GM21360 (cell line): ENCODE data around the gene KDM4C.
"Not testable (repeated sequence)": the region's sequence is repeated elsewhere in the genome, so short reads cannot be mapped to it uniquely, and the experiment has no call there.

Source experiments
- ATAC-seq: cut with Tn5 transposase; IDR thresholded peaks from one replicate; pipeline ENCODE4 v1.9.1; 2021; ENCODE audit warnings: mild to moderate bottlenecking, moderate library complexity; ENCODE audit not compliant: unreplicated experiment

Gene KDM4C

DNA sequence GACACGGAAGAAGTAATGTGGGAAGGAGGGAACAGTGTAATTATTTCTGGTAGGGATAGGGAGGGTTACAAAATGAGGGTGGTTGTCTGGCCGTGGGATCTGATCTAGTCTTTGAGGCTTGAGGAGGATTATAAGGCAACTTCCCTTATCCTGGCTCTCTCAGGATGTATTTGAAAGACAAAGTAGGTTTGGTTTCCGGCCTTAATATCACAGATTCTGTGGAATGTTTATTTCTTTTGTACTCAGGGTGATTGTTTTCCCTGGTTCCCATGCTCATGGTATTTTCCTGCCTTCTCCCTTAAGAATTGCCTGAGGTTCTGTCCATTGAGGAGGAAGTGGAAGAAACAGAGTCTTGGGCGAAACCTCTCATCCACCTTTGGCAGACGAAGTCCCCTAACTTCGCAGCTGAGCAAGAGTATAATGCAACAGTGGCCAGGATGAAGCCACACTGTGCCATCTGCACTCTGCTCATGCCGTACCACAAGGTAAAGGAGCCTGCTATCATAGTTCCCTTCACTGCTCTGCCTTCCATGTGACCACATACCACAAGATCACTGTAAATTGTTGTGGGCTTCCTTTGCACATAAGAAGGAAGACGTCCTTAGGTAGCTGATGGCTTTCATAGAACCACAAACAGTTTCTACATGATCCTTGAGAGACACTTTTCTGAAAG, 253.8 kb downstream of the KDM4C start:
- no peak for ATAC-seq

DNA sequence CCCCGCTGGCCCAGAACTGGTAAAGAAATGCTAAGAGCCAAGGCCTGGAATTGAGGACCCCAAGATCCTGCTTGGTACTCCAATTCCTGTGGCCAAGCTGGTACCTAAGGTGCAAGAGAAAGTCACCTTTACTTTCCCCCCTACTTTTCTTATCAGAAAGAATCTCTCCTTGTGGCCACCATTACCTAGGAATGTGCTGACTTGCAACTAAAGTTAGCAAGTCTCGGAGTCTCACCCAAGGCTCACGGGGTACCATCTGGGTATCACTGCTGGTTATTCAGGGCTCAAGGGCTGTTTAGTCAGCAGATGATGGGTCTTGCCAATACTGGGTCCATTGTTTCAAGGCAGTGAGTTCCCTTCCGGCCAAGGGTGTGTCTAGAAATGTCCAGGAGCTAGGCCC, 270.2 kb downstream of the KDM4C start:
- no peak for ATAC-seq

DNA sequence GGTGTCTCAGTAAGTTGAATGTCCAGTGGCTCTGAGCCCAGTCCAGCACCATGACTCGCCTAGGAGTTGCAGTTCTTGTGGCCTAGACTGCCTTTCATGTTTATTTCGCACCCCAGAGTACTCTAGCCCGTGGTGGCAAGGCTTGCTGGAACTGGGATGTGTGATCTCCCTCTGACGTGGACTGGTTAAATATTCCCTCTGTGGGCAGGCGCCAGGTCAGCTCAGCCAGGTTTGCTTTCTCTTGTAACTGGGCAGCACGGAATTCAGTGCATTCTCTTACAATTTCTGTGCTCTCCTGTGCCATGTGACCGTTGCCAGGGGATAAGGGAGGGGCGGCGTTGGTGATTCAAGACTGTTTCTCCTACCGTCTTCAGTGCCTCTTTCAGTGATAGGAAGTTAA, 270.8 kb downstream of the KDM4C start:
- no peak for ATAC-seq

DNA sequence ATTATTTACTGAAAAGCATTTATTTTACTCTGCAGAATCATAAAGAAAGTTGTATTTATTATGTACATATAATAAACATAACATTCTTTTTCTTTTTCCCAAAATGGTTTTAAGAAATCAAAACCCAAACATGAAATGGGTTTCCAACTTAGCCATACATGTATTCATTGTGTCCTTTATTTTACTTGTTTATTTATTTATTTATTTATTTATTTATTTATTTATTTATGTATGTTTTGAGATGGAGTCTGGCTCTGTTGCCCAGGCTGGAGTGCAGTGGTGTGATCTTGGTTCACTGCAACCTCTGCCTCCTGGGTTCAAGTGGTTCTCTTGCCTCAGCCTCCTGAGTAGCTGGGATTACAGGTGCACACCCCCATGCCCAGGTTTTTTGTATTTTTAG, 273.2 kb downstream of the KDM4C start:
- not testable (repeated sequence) for ATAC-seq

DNA sequence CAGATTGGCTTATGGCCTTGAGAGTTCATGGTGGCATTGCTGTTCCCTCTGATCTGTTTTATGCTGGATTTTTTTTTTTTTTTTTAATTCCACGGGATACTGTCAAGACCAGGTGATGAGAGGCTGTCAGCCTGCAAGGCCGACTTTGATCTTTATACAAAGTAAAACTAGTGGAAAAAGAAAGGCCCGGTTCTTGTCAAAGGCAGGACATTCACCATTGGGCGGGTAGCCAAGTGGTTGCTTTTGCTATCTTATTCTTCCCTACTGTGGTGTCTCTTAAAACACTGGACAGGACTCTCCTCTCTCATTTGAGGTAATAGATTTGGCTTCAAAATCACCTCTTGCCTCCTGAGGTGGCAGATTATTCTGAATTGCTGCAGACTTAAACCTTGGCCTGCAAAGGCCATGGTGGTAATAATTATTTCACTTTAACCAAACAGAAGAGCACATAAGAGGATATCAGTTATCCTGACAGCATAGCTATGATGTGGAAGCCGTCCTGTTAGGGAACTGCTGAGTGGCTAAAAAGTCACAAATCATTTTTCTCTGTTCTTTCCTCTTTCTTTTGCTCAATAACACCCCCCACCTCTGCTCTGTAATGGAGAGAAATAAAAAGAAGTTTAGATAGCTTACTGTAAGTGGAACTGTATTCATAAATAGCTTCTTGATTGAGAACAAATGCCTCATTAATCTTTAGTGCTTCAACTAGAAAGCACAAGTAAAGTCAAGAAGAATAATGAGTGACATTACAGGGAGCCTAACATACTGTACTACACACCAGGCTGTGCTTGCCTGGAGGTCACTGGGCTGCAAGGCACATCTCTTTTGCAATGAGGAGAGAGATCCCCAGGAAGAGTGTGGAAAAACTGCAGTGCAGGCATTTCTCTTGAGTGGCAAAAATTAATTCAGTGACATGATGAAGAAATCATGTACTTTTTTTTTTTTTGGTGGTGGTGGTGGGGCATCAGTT, 275.6 kb downstream of the KDM4C start:
- no peak for ATAC-seq

DNA sequence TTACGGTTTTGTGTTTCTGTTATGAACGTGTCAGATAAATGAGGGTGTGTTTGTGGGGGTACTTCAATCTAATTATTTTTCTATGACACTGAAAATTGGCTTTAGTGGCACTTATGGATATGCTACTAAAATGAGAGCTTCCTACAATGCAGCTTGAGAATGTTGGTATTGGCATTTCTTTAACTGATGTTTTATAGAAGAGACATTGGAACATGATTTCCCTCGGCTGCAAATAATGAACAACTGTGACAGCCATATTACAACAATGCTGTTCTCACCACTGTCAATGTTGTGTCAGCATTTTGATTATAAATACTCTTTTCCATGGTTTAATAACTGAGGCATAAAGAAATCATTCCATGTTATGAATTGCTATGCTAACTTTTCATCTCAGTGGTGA, 279.4 kb downstream of the KDM4C start:
- no peak for ATAC-seq

DNA sequence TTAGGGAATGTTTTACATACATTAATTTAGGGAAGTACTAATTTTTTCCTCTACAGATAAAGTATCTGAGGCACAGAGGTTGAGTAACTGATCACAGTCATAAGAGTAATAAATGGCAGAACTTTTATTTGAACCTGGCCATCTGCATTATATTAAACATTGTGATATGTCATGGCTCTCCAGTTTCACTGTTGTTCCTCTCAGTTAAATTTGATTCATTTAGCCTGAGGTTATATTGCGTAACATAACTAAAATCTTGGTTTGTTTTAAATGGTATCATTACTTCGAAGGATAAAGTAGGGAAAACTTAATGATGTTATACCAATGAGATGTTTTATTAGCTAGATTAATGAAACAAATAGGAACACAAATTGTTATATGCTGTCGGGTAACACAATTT, 284.4 kb downstream of the KDM4C start:
- no peak for ATAC-seq

DNA sequence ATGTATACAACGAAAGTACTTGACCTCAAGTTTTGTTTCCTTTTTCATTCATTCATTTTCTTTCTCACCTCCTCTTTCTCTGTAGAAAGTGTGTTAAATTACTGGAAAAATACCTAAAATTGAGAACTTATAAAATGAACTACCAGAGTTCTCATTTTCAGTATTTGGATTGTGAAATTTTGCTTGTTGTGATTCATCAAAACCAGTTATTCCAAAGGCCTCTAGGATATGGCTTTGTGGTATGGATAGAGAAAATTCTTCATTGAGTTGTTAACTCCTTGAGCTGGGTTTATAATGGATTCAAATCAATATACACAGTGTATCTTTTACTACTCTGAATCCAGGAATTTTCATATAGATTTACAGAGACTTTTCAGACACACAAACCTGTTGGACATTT, 287.6 kb downstream of the KDM4C start:
- no peak for ATAC-seq

DNA sequence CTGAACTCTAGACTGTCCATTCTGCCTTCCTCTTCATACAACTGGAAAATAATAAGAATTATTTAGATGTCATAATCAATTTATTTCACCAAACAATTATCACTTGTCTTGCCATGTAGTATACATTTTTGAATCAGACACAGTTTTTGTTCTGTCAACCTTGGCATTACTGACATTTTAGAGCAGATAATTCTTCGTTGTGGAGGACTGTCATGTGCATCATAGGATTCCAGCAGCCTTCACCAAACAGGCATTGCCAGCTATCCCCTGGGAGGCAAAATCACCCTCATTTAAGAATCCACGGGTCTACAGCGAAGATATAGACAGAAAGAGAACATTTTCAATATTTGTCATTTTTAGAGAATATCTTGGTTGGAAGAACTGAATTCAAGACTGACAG, 293.9 kb downstream of the KDM4C start:
- ATAC-seq, result no peak

DNA sequence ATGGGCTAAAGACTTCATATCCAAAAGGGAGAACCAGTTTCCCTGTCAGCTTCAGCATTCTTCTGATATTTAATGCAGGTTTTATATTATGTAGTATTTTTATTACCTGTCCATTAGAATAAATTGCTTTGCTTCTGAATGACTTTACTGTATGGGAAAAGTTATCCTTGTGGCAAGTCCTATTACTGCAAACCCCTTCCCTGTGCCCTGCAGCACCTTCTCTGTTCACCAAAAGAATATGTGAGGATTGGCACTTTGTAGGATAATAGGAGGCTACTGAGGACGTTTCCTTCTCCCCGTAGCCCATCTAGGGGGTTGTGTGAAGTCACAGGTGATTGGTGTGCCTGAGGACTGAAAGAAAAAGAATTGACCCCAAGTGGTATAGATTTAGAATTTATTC, 296.1 kb downstream of the KDM4C start:
- ATAC-seq, result no peak

DNA sequence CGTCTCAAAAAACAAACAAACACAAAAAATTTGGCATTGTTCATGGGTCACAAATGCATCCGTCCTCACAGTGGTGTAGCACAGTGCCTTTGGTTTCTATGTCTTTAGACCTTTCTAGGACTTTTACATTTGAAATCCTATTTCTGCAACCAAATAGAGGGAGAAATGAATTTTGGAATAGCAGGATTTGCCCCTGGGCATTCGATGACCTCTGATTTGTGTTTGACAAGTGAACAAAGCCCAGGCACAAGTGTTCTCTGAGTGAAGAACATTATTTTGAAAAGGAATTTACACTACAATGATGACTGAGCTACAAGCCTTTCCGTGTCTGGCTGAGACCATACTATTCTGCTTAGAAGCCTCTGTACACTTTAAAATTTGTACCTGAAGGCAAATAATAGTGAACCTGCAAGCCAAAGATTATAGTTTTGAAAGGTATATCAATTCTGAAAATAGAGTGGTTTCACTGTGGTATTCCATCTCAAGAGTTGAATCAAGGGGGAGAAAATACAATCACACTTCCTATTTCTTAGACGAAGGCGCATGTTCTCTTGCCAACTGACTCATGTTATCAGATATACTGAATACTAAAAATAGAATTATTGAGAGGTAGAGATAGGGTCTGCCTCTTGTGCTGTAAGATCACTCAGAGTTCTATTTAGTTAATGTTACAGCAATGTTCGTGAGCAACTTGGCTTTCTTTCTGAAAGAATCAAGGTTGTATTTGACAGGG, 297.6 kb downstream of the KDM4C start:
- ATAC-seq, result no peak

DNA sequence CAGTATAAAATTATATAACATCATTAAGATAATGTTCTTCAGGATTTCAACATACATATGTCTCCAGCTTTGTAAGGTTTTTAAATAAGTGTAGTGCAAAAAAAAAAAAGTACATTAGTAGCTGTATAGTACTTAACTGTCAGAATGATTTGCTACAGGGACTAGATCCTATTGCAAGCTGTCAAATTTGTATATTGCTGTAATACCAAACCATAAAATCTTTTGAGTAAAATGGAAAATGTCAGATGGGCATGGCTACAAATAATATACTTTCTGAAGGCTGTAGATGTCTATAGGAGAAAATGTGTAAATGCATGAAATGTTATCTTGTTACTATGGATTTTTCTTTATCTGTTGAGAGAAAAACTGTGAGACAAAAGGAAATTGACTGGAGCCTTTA, 298.5 kb downstream of the KDM4C start:
- no peak for ATAC-seq

DNA sequence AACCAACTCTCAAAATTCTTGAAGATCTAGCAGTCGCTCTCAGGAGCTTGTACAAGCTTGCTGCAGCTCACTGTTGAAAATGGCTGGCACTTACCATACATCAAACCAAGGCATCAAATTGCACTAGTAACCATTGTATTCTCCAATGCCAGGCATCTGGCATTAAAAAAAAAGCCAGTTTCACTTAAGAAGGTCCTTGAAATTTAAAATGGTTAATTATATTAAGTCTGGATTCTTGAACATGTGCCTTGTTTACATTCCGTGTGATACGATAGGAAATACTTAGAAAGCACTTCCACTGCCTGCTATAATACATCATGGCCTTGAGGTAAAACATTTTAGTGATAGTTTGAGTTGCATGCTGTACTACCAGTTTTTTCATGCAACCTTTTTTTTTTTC, 300.7 kb downstream of the KDM4C start:
- no peak for ATAC-seq

DNA sequence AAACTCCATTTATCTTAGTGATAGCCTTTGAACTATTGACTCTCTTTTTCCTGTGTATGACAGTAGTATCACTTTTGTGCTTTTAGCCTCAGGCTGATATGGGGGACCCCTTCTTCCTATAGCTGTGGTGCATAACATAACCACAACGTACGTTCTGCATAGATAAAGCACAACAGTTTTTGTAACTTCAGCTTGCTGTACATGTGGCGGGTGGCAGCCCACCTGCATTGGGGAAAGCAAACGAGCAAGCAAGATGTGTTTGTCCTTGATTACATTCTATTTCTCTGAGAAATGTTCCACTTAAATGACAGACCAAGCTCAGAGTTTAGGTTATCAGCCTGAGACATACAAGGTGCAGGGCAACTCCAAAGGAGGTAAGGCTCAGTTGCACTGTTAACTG, 309.4 kb downstream of the KDM4C start:
- ATAC-seq, result no peak

DNA sequence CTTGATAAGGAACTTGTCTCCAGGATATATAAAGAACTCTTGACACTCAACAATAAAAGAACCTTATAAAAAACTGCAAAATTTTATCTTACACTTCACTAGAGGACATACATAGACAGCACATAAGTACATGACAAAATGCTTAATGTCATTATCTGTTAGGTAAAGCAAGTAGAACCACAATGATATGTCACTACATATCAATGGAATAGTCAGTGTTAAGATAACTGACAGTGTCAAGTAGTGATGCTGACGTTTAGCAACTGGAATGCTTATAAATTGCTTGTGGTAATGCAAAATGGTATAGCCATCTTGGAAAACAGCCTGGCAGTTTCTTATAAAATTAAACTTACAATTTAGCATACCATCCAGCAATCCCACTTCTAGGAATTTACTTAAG, 314.1 kb downstream of the KDM4C start:
- no peak for ATAC-seq

DNA sequence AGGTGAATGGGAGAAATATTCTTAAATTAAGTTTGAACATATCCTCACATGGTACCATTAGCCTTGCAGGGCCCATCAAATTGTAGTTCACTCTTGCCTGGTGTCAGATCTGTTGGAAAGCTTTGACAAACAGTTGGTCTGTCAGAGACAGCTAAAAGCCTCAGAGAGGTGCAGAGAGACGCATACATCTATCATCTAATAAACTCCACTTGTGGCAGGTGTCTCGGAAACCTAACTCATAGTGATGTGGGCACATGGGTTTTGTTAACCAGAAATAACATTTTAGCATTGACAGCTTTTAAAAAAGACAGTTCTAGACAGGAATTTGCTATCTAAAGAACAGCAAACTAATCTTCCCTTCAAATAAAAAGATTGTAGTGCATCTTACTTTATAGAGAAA, 315.9 kb downstream of the KDM4C start:
- ATAC-seq, result no peak

DNA sequence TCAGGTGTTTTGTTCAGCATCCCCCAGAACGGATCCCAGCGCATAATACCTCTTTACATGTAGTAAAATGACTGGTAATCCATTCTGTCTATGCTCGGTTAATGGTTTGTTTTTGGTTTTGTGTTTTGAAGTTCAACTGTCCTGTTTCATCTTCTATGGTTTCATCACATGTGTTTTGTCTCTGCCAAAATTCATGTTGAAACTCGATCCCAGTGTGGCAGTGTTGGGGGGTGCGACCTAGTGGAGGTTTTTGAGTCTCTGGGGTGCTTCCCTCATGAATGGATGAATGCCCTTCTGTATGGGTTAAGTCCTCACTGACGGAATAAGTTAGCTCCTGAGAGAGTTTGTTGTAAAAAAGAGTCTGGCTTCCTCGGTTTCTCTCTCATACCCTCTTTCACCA, 317.4 kb downstream of the KDM4C start:
- no peak for ATAC-seq

DNA sequence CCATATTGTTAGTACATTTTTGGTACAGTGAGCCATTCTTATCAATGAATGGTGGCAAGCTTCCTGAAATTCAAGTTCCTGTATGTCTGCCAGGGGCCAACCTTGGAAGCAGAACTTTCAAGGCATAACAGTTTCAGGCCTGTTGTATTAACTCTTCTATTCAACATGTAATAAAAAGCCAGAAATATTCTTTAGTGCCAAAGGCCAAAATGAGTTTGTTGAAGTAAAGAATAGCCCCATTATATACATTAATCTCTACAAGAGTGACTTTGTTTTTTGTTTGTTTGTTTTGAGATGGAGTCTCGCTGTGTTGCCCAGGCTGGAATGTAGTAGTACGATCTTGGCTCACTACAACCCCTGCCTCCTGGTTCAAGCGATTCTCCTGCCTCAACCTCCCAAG, 321.3 kb downstream of the KDM4C start:
- ATAC-seq, result no peak

DNA sequence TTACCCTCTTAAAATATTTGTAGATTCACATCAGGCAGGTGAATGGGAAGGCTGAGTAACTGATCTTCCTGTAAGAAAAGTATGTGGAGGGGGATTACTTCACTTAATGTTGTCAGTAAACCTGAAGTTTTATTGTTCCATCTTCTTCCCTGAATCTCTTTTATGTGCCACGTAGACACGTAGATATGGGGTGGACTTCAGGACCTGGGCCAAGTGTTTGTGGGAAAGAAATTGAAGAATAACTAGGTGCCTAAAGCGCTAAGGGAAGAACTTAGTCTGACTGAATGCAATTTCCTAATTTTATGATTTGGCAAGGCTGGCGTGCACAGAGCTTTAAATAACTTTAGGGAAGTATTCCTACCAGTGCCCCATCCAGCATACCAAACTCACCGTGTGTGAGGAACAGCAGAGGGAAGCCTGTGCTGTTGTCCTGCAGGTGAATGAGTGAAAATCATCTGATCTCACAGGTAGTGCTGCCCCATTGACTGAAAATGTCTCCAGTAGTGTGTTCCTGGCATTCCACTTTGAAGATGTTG, 323.4 kb downstream of the KDM4C start:
- ATAC-seq, result no peak

DNA sequence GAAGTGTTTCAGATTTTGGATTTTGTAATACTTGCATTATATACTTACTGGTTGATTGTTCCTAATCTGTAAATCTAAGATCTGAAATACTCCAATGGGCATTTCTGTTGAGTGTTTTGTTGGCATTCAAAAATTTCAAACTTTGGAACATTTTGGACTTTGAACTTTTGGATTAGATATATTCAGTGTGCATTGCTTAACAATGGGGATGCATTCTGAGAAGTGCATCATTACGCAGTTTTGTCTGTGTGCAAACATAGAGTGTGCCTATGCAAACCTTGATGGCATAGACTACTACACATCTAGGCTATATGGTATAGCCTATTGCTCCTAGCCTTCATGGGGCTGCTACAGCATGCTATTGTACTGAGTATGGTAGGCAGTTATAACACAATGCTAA, 325.4 kb downstream of the KDM4C start:
- no peak for ATAC-seq

DNA sequence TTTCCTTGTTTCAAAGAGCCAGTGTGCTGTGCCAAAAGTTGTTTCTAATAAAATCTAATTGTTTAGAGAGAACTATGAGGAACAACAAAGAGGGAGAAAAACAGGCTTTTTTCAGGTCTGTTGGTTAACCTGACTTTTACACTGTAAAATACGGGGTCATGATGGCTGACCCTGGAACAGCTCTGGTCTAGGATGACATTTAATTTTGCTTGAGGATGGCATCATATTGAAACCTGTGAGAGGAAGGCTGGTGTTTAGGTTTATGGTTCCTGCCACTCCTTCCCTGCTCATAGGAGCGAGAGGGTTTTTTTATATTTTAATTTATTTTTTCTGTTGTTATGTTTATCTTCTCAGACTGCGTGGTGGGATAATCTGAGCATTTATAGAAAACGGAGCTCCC, 327.6 kb downstream of the KDM4C start:
- ATAC-seq, result no peak
